ENCODE data around the gene CCNG2.

Gene CCNG2

DNA sequence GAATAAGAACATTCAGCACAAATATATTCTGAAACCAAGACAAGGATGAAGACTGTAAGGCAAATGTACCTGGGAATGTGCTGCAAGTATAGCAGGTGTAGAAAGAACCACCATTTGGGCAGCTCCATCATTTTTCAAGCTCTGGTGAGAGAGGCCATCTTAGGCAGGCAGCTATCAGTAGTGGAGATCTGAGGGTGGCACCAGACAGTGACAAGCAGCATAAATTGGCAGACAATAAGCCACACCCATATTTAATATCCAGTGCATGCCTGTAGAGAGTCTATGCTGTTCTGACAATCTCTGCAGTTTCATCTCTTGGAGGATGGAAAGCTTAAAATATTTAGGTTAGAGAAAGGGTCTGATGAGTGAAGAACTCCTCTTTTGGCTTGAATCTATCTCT lies 22.5 kb downstream of the CCNG2 start:
- DNase-seq = no peak

DNA sequence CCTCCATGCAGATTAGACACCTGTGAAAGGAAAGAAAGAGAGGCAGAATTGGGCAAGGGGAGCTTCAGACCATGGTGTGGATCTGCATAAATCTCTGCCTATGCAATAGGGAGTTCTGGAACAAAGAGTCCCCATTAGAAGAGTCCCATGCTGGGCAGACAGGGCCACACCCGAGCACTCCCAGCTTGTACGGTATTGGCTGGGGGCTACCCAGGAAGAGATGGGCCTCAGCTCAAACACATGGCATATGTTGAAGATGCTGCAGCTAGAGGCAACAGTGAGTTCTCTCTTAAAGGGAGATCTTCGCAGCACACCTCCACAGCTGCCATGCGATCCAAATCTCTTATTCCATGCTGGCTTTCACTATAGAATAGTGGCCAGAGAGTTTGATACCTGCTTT lies 24.7 kb downstream of the CCNG2 start:
- DNase-seq = no peak

- no peak for DNase-seq
These were observed 26.9 kb downstream of the CCNG2 start for GRCh38 chr4:77183777-77184420.

DNA sequence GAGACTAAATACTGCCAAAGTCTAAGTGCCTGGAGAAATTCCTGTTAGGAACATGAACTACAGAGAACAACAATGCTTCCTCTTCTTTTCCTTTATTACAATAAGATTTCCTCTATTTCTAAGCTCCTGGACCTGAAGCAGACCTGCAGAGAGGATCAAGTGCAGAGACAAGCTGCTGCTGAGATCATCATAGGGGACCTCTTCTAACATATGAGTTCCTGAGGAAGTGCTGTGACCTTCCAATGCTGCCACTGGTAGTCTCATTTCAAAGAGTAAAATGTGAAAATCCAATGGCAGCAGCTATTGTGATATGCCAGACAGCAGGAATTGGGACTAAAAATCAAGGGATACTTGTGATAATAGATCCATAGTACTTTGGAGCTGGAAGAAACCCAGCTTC lies 28.0 kb downstream of the CCNG2 start:
- no peak for DNase-seq

DNA sequence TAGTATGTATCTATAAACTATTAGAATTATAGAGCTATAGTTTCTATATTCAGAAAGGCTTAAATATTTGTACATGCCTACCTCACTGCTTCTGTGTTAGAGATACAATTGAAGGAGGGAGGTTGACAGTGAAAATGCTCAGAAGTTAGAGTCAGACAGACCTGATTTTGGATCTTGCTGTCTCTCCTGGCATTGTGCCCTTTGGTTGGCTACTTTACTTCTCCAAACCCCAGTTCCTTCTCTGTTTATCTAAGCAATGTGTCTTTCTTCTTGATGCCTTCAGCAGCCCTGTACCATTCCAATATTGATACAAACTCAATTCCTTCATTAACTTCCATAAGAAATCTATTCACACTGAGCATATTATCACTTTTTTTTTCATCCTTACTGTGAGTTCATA lies 28.7 kb downstream of the CCNG2 start:
- DNase-seq = no peak

DNA sequence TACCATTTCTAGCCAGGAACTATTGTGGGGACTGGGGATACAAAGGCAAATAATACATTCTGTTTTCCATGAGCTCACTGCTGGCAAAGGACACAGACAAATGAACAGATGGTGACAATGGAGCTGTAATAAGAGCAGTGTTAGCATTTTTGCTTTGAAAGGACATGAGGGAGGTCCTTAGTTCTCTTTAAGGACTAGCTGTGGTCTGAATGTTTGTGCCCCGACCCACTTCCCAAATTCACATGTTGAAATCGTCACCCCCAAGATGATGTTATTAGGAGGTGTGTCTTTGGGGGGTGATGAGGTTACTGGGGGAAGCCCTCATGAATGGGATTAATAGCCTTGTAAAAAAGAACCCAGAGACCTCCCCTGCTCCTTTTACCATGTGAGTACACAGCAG lies 30.3 kb downstream of the CCNG2 start:
- DNase-seq = no peak

DNA sequence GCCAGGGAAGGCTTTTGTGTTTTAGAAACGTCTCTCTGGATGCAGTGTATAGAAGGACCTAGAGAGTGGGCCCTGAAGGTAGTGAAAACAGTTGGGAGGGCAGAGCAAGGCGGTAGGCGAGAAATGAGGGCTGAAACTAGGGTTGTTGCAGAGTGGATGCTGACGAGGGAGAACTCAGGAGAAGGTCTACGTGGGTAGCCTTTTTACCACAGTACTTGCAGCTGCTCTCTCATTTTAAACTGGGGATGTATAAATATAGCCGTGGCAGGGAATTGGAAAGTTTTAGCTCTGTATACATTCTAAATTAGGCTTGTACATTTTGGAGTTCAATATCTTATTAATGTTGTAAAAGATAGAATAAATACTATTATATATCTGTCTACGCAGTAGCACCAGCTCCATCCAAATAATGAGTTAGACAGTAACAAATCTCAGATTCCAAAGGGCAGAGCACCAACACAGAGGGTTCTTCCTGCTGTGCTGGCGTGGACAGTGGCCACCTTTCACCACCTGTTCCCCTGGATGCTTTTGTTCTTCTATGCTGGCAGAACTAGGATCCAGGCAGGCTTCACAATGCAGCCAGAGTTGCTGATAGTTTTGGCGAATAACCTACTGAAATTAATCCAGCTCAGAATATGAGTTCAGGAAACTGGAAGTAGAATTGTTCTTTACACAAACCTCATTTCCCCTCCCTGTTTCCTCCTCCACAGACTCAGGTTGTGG lies 31.7 kb downstream of the CCNG2 start:
- DNase-seq = no peak

DNA sequence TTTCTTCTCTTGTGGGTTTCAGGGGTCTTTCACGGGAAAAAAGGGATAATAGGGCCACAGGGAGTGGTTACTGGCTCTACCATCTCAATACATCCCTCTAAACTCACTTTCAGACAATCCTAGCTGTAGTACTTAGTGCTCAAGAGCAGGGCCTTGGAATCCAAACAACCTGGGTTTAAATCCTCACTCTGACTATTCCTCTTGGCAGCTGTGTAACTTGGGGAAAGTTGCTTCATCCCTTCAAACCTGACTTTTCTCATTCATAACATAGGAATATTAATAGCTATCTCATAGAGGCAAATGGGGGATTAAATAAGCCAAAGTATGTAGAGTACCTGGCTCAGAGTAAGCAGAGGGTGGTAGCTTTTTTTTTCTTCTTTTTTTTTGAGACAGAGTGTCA lies 32.4 kb downstream of the CCNG2 start:
- DNase-seq = no peak

GRCh38 chr4:77190053-77190452 lies 33.0 kb downstream of the CCNG2 start:
- DNase-seq = no peak

DNA sequence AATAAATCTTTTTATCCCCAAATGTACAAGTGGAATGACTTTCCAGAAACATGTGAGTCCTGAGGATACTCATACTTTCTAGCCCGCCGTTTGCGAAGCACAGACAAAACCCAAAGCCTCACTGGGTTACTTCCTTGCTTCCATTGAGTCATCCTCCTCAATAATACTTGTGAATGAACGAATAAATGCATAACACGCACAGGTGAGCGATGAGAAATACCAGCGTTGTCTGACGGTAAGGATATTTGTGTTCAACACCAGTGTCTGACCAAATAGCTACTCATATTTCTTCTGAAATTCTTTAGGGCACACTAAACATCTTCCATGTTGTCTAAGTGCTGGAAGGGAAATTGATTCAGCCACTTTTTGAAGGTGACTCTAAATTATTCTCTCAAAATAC lies 36.0 kb downstream of the CCNG2 start:
- DNase-seq = no peak

GRCh38 chr4:77193511-77194102 lies 36.6 kb downstream of the CCNG2 start:
- DNase-seq = peak; percentile 81

GRCh38 chr4:77194366-77194765 lies 37.4 kb downstream of the CCNG2 start:
- no peak for DNase-seq

DNA sequence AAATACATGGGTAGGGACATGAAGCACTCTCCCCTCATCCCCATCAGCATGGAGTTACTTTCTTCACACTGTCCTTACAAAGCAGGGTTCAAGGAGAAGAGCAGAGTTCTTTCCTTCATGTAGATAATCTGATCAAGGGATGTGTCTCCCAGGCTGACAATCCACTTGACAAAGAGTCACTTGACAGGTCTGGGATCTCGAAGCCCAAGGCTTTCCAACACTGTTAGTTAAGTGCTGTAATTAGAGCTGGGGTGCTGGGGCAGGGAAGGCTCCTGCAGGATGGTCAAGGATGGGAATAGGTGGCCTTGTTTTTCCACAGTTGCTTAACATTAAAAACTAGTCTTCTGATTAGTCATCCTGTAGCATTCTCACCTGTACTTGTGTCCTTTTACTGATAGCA lies 38.0 kb downstream of the CCNG2 start:
- DNase-seq = no peak

- no peak for DNase-seq
These were observed 39.9 kb downstream of the CCNG2 start for GRCh38 chr4:77196866-77197265.

- DNase-seq = no peak
These were observed 40.4 kb downstream of the CCNG2 start for GRCh38 chr4:77197361-77197760.

DNA sequence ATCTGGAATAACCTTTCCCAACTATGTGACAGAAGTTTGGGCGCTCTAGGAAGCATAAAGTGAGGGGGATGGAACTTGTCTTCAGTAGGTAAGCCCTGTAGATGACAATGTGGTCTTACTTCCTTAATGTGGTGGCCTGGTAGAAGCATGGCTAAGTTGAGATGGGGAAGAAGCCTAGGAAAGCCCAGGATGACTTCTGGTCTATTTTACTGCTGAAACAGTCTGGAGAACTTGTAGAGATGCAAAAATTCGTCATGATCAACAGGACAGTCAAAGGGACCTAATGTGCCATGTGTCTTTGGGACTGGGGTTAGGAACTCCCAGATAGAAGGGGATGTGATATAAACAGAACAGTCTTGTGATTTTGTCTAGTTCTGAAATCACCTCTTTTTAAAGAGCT lies 40.8 kb downstream of the CCNG2 start:
- no peak for DNase-seq

DNA sequence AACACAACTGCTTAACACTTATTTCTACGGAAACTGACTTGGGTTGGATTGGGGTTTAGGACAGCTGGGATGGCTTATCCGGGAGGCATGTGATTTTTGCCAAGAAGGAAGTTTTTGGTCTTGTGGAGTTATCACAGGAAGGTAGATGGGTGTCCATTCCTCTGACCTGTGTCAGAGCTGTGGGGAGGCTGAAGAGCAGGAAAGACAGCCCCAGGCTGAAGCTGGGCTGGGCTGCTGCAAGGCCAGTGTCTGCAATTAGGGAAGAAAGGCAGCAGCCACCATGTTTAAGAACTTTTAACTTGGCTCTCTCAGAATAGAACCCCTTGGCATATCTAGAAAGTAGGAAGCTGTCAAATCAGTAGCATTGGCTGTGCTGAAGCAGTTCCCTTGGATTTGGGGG lies 42.3 kb downstream of the CCNG2 start:
- DNase-seq = no peak

DNA sequence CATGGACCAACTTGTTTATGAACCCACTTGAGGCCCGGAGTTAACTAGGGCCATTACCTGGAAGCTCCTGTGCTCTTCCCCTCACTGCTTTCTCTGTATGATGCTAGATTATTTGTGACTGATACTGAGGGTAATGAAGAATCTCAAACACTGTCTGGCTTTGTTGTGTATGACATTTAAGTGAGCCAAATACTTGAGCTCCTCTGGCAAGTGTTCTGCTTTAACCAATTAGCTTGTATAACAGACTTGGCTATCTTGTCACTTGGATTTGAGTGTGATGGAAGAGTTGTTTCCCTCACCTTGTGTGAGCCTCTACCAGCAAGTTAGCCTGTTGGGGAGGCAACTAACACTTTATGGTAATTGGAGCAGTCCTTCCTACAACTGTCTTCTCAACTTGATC lies 42.7 kb downstream of the CCNG2 start:
- DNase-seq = no peak

GRCh38 chr4:77201343-77201742 lies 44.3 kb downstream of the CCNG2 start:
- no peak for DNase-seq

DNA sequence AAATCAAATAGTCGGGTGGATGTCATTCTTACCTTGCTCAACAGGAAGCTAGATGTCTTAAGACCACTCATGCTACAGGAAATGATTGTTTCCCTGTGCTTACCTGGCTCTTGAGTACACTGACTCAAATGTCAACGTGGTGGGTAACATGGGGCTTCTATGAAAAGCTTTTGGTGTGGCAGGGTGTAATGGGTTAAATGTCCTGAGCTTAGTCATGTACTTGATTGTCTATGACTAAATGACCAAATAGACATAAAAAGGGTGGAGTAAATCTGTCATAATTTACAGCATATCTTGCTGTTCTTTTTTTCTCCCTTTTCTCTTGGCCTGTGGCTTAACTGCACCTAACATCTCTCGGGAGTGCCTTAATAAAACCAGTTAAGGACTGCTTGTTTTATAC lies 44.9 kb downstream of the CCNG2 start:
- no peak for DNase-seq

DNA sequence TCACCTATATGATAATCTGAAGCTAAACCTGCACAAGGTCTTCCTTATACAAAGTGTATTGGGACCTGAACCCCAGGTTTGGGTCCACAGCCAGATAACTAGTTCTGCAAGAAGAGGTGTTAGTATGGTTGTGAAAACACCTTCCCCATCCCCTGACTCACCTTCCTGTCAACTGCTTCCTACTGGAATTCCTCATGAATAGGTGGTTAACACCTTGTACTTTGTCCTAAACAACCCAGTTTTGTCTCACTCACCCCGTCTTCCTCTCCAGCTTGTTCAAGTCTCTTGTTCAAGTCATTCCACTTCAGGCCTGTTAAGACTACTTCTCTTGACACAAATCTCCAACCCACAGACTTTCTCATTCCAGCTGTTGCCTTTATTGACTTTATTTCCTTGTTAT lies 45.5 kb downstream of the CCNG2 start:
- DNase-seq = no peak

GRCh38 chr4:77203380-77204197 lies 46.6 kb downstream of the CCNG2 start:
- peak; percentile 80 for DNase-seq

GRCh38 chr4:77204621-77205020 lies 47.6 kb downstream of the CCNG2 start:
- no peak for DNase-seq

DNA sequence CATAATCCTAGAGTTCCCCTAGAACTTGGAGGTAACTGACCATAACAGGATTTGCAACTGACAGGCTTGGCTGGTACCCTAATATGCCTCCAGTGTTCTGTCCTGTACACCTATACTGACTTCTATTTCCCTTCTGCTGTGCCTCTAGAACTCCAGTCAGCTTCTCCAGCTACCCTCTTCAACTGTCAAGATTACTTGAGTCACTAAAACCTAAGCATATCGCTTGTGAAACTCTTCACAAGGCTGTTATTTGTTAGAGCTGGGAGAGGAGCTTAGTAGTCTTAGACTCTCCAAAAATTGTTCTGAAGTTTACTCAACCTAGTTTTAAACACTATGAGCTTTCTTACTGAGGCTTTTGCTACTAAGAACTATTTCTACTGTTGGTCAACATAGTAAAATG lies 52.0 kb downstream of the CCNG2 start:
- DNase-seq = no peak
